ENCODE data around the gene DGUOK.

Gene DGUOK

GRCh38 chr2:73998451-73998850 lies 71.8 kb downstream of the DGUOK start:
- TF ChIP-seq, protein P1, sequence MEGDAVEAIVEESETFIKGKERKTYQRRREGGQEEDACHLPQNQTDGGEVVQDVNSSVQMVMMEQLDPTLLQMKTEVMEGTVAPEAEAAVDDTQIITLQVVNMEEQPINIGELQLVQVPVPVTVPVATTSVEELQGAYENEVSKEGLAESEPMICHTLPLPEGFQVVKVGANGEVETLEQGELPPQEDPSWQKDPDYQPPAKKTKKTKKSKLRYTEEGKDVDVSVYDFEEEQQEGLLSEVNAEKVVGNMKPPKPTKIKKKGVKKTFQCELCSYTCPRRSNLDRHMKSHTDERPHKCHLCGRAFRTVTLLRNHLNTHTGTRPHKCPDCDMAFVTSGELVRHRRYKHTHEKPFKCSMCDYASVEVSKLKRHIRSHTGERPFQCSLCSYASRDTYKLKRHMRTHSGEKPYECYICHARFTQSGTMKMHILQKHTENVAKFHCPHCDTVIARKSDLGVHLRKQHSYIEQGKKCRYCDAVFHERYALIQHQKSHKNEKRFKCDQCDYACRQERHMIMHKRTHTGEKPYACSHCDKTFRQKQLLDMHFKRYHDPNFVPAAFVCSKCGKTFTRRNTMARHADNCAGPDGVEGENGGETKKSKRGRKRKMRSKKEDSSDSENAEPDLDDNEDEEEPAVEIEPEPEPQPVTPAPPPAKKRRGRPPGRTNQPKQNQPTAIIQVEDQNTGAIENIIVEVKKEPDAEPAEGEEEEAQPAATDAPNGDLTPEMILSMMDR (IDR thresholded peaks at IDR 0.05; ENCODE audit: insufficient read depth, low read depth, low read length, missing control alignments) = no peak
- no peak overlapping the region for H3K4me3 ChIP-seq (ENCODE audit: low read length)
- DNase-seq (ENCODE audit: low read depth) = no peak

GRCh38 chr2:73998933-73999332 lies 72.3 kb downstream of the DGUOK start:
- no peak for DNase-seq (ENCODE audit: low read depth)
- no peak overlapping the region for H3K4me3 ChIP-seq (ENCODE audit: low read length)
- TF ChIP-seq, protein P1 (IDR thresholded peaks at IDR 0.05; ENCODE audit: insufficient read depth, low read depth, low read length, missing control alignments) = no peak

- no peak overlapping the region for H3K4me3 ChIP-seq (ENCODE audit: low read length)
- TF ChIP-seq, protein P1 (IDR thresholded peaks at IDR 0.05; ENCODE audit: insufficient read depth, low read depth, low read length, missing control alignments) = no peak
- no peak for DNase-seq (ENCODE audit: low read depth)
Observed at GRCh38 chr2:73999881-74000597, 73.4 kb downstream of the DGUOK start.

DNA sequence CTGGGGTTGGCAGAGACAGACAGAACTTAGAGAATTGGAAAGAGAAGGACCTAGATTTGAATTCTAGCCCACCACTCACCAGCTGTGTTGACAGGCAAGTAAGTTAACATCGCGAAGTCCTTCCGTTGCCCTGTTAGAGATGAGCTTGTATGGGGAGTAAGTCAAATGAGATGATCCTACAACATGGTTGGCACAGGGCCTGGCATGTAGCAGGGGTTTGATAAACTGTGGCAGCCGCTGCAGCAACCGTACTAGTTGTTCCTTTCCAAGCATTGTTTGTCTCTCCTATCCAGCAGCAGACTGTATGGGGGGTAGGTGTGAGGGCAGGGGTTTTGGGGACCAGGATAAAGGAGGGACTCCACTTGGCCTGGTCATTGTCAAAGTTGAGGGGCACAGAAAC lies 74.0 kb downstream of the DGUOK start:
- DNase-seq (ENCODE audit: low read depth) = no peak
- H3K4me3 ChIP-seq (ENCODE audit: low read length) = no peak overlapping the region
- TF ChIP-seq, protein P1 (IDR thresholded peaks at IDR 0.05; ENCODE audit: insufficient read depth, low read depth, low read length, missing control alignments) = no peak

DNA sequence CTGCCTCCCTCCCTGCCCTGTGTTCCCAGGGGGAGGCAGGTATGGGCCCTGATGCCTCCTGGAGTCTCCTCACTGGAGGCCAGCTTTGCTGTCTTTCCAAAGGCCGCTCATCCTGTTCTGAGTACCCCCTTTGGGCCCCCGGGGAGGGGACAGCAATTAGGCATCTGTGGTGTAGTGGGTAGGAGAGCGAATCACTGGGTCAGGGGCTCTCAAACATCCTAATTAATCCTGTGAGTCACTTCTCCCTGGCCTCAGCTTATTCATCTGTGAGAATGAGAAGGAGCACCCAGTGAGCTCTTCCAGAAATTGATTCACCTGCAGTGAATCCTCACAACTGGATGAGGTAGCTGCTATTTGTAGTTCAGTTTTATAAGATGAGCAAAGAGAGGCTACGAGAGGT lies 74.4 kb downstream of the DGUOK start:
- no peak for DNase-seq (ENCODE audit: low read depth)
- TF ChIP-seq, protein P1 (IDR thresholded peaks at IDR 0.05; ENCODE audit: insufficient read depth, low read depth, low read length, missing control alignments) = no peak
- no peak overlapping the region for H3K4me3 ChIP-seq (ENCODE audit: low read length)

DNA sequence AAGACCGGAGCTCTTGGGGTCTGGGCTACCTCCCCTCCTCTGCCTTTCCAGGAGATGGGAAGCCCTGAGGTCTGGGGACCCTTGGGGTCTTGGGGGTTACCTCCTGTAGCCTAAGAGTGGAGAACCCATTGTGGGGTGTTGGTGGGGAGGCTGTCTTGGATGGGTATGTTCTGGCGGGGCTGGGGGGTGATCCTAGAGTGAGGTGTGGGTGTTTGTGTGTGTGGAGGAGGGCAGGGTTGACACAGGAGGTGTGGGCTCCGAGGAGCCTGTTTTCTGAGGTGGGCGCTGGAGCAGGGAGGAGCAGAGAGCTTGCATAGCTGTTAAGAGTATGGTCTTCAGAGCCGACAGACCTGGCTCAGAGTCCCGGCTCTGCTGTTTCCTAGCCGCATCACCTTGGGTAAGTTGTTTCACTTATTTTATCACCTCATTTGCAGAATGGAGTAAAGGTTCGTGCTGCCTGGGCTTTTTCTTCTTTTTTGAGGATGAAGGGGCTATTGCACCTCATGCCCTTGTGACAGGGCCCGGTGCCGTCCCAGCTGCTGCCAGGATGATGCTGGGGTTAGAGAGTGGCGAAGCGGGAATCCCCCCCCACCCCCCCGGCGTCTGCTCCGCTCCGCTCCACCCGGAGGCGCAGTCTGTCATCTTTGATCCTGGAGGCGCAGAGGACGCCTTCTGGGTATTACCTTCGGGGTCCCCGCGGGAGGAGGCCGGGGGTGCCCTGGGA lies 75.3 kb downstream of the DGUOK start:
- no peak overlapping the region for H3K4me3 ChIP-seq (ENCODE audit: low read length)
- DNase-seq (ENCODE audit: low read depth) = no peak
- TF ChIP-seq, protein P1 (IDR thresholded peaks at IDR 0.05; ENCODE audit: insufficient read depth, low read depth, low read length, missing control alignments) = no peak

All from epithelial cell of esophagus (primary cell).